Measurements from ENCODE around the gene NXPH1. TPM values are rescaled to one million over a fixed set of nuclear protein-coding genes. Genes with fewer than 3 reads are reported as not detected.

Gene NXPH1
- total RNA-seq, 1 experiment from 2014 or later = not detected

DNA sequence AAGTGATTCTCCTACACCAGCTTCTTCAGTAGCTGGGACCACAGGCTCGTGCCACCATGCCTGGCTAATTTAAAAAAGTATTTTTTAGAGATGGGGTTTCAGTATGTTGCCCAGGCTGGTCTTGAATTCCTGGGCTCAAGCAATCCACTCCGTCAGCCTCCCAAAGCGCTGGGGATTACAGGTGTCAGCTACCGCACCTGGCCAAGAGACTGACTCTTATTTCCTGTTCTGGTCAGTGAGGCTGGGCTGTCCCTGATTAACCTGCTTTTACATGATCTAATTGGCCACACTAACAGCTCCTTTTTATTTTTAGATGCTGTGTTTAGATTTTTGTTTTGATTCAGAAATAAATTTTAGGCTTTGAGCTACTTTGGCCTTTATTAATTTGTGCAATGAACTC lies 203.9 kb downstream of the NXPH1 start:
- no TSS peak for BruUV-seq (replicated peaks)
- Mint-ChIP-seq H3K27ac (ENCODE audit: unreplicated experiment) (no peak overlapping the region), H3K36me3 (ENCODE audit: insufficient read depth, unreplicated experiment) (no peaks in the 10 kb centered on the region), H3K4me1 (ENCODE audit: low read depth, unreplicated experiment) (peaks cover 18% of the 10 kb centered on the region), H3K4me3 (ENCODE audit: low read depth, unreplicated experiment) (no peak overlapping the region), H3K27me3 (ENCODE audit: unreplicated experiment) (no peaks in the 10 kb centered on the region), H3K9me3 (ENCODE audit: low read depth, unreplicated experiment) (no peaks in the 10 kb centered on the region)
- CTCF ChIA-PET = interaction anchor here (0.6 kb wide), 1 partner anchor 1615 kb away, joined by 3 read pairs; no protein-coding TSS in a partner anchor
- TF ChIP-seq, protein P1, sequence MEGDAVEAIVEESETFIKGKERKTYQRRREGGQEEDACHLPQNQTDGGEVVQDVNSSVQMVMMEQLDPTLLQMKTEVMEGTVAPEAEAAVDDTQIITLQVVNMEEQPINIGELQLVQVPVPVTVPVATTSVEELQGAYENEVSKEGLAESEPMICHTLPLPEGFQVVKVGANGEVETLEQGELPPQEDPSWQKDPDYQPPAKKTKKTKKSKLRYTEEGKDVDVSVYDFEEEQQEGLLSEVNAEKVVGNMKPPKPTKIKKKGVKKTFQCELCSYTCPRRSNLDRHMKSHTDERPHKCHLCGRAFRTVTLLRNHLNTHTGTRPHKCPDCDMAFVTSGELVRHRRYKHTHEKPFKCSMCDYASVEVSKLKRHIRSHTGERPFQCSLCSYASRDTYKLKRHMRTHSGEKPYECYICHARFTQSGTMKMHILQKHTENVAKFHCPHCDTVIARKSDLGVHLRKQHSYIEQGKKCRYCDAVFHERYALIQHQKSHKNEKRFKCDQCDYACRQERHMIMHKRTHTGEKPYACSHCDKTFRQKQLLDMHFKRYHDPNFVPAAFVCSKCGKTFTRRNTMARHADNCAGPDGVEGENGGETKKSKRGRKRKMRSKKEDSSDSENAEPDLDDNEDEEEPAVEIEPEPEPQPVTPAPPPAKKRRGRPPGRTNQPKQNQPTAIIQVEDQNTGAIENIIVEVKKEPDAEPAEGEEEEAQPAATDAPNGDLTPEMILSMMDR (IDR thresholded peaks at IDR 0.05; ENCODE audit: unreplicated experiment) = no peak
- DNase-seq = no peak
- intact Hi-C loops (cut with micrococcal nuclease; ENCODE audit: unreplicated experiment) = no loop called here

DNA sequence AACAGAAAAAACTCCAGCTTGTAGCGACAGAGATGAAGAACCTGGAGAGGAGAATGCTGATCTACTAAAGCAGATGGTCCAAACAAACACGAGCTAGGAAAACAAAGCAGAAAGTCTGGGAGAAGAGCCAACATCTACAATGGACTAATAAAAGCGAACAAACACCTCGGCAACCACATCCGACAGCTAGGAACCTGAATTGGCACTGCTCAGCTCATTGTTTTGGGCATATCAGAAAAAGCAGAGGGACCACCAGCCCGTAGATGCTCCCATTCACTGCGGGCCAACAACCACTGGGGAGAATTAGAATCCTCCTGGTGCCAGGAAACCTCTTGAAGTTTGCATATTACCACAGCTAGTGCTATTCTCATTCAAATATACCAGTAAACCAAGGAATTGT lies 204.7 kb downstream of the NXPH1 start:
- TF ChIP-seq, protein P1 (IDR thresholded peaks at IDR 0.05; ENCODE audit: unreplicated experiment) = no peak
- no peaks in the 10 kb centered on the region for H3K36me3 Mint-ChIP-seq (ENCODE audit: insufficient read depth, unreplicated experiment)
- no TSS peak for BruUV-seq (replicated peaks)
- CTCF ChIA-PET = interaction anchor here (0.6 kb wide), 1 partner anchor 1615 kb away, joined by 3 read pairs; no protein-coding TSS in a partner anchor
- DNase-seq = no peak
- no peaks in the 10 kb centered on the region for H3K9me3 Mint-ChIP-seq (ENCODE audit: low read depth, unreplicated experiment)
- H3K4me1 Mint-ChIP-seq (ENCODE audit: low read depth, unreplicated experiment) = peaks cover 18% of the 10 kb centered on the region
- intact Hi-C loops (cut with micrococcal nuclease; ENCODE audit: unreplicated experiment) = no loop called here
- no peak overlapping the region for H3K4me3 Mint-ChIP-seq (ENCODE audit: low read depth, unreplicated experiment)
- no peak overlapping the region for H3K27ac Mint-ChIP-seq (ENCODE audit: unreplicated experiment)
- H3K27me3 Mint-ChIP-seq (ENCODE audit: unreplicated experiment) = no peaks in the 10 kb centered on the region

GRCh38 chr7:8639668-8640067 lies 206.3 kb downstream of the NXPH1 start:
- H3K9me3 Mint-ChIP-seq (ENCODE audit: low read depth, unreplicated experiment) = no peaks in the 10 kb centered on the region
- no peak for DNase-seq
- TF ChIP-seq, protein P1 (IDR thresholded peaks at IDR 0.05; ENCODE audit: unreplicated experiment) = no peak
- BruUV-seq (replicated peaks) = no TSS peak
- H3K4me1 Mint-ChIP-seq (ENCODE audit: low read depth, unreplicated experiment) = peaks cover 18% of the 10 kb centered on the region
- no peak overlapping the region for H3K4me3 Mint-ChIP-seq (ENCODE audit: low read depth, unreplicated experiment)
- no peaks in the 10 kb centered on the region for H3K27me3 Mint-ChIP-seq (ENCODE audit: unreplicated experiment)
- H3K36me3 Mint-ChIP-seq (ENCODE audit: insufficient read depth, unreplicated experiment) = no peaks in the 10 kb centered on the region
- CTCF ChIA-PET = no interaction called here
- H3K27ac Mint-ChIP-seq (ENCODE audit: unreplicated experiment) = no peak overlapping the region
- intact Hi-C loops (cut with micrococcal nuclease; ENCODE audit: unreplicated experiment) = no loop called here

DNA sequence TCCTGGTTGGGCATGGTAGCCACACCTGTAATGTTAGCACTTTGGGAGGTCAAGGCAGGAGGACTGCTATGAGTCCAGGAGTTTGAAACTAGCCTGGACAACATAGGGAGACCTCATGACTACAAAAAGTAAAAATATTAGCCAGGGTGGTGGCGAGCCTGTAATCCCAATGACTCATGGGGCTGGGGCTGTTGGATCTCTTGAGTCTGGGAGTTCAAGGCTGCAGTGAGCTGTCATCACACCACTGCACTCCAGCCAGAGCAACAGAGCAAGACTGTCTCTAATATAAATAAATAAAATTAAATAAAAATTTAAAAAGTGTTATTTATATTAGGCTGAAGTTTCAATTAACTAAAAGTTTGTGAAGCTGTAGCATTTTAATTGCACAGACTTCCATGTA lies 207.3 kb downstream of the NXPH1 start:
- Mint-ChIP-seq H3K27ac (ENCODE audit: unreplicated experiment) (no peak overlapping the region), H3K27me3 (ENCODE audit: unreplicated experiment) (no peaks in the 10 kb centered on the region), H3K9me3 (ENCODE audit: low read depth, unreplicated experiment) (no peaks in the 10 kb centered on the region), H3K4me3 (ENCODE audit: low read depth, unreplicated experiment) (no peak overlapping the region), H3K36me3 (ENCODE audit: insufficient read depth, unreplicated experiment) (no peaks in the 10 kb centered on the region), H3K4me1 (ENCODE audit: low read depth, unreplicated experiment) (peaks cover 18% of the 10 kb centered on the region)
- intact Hi-C loops (cut with micrococcal nuclease; ENCODE audit: unreplicated experiment) = no loop called here
- CTCF ChIA-PET = no interaction called here
- BruUV-seq (replicated peaks) = no TSS peak
- TF ChIP-seq, protein P1 (IDR thresholded peaks at IDR 0.05; ENCODE audit: unreplicated experiment) = no peak
- DNase-seq = no peak
